Fibroblast of skin of back (primary cell): ENCODE measurements around the gene FGGY.

ENCODE experiments used
- DNase-seq: peaks from one replicate; pipeline ENCODE4 v3.0.0-alpha.2; 2013

Gene FGGY

DNA sequence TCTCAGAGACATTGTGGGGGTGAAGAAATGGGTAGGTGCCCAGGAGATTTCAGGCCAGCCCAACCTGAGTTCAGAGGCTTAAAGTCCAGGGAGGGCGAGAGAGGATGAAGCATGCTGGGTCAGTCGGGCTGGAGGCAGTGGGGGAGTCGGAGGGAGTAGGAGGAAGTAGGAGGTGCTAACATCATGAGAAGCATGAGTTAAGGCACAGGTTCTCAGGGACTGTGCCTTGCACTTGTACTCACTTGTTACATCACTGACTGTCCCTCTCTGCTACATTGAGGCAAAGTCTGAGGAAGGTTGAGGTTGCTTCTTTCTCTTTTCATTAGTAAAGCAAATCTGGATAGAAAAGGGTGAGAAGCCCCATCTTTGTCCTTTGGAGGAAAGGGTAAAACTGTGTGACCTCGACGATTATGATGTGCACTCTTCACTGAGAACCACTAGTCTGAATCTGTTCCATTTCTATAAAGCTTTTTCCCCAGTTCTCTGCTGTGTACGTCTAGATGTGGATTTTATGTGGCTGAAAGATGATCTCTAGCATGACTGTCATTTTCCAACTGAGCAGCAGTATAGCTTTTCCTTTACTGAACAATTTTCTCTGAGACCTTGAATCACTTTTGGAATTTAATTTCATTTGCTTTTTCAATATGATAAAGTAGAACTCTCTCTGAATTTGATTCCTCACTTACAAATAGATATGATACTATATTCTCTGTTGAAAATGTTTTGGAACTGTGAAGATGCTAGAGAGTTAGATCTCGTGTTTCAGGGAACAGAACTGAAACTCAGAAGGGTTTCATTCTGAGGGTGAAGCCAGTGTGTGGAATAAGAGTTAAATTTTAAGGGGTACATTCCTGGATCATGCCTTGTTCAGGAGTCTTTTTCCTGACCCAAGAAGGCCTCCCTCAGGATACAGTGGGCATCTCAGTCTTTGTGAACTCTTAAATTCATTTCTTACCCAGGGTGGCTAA lies 94.6 kb downstream of the FGGY start:
- no peak for DNase-seq

DNA sequence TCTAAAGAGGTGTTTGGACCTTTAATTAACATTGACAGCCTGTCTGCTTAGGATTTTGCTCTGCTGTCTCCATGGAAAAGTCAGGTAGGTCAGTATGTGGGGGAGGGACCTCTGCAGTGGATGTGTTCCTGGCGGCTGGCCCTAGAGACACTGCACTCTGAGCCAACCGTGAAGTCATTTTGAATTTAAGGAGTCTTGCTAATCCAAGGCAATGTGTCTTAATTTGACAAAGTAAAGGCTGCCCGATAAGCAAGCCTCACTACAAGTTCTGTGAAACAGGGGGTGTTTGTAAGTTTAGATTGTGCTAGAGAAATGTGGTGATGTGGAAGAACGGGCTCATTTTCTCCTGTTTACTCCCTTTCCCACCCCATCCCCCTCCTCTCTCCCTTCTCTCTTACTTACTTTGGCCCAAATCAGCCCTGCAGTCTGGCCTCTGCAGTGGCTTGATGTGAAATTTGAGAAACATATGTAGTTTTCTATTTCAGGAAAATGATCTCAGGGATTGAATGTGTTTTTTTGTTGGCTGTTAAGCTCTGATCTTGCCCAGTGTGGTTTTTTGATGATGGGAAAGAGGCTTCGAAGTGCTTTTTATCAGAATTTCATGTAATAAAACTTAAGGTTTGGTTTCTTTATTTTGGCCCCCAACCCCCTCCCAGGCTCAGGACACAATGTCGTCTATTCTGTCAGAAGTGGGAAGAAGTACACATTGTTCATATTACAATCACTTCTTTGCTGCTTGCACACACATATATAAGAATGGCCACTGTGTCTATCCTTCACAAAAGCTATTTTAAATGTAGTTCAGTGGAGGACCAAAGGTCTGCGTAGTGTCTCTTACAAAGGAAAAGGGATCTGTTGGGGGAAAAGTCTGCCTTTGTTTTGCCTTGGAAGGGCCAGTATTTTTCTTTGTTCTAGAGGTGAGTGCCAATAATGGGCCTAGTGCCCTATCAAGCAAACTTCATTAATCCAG lies 96.6 kb downstream of the FGGY start:
- peak; percentile 81 for DNase-seq

DNA sequence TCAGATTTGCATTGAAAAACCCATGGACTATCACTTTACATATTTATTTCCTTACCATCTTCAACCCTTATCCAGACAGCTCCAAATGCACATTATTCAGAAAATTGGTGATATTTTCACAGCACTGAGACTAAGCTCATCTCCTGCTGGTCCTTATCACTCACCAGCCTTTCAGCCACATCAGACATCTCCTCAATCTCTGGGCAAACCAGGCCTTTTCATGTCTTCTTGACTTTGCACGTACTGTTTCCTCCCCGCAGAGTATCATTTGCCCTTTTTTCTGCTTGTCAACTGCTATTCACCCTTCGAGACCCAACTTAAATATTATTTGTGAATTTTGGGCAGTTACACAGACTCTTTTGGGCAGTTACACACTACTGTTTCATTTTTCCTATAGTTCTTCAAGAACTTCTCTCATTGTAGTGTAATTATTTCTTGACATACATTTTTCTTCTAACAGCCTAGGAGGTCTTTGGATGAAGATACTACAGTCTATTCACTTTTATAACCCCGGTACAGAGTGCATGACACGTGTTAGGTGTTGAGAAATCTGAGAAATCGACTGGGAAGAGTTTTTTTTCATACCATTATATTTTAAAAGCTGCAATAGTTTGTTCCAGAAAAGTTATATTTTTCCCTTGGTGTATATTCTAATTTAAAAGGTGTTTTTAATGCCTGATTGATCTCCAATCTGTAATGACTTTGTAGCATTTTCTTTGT lies 98.0 kb downstream of the FGGY start:
- no peak for DNase-seq

DNA sequence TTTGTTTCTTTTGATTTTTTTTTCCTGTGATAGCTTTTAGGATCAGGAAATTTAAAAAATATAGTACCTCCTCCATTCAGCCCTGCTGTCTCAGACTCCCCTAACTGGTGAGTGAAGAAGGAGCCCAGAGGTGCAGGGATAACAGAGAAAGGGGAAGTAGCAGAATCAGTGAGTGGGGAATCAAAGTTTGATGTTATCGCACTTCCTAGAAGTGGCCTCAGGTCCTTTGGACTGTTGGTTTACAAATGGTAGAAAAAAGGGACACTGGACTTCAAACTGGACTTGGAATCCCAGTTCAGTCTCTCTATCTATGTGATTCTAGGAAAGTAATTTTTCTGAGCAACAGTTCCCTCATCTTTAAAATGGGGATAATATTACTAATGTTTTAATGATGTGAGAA lies 99.5 kb downstream of the FGGY start:
- no peak for DNase-seq

- no peak for DNase-seq
Observed at GRCh38 chr1:59397139-59397858, 100.4 kb downstream of the FGGY start.

DNA sequence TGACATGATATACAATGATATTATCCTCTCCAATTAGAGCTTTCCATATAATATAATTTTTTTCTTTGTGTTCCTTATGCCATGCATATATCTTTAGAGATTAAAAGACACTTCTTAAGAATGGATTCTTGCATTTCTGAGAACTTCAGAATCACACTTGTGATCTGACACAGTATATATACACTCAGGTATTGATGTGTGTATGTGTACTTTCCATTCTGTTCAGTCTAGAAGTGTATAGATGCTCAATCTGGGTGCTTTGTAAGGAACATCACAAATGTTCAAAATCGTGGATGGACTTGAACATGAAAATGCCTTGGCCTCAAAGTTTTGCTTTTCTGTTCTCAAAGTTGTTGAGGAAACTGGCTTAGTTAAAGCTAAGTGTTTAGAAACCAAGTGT lies 102.7 kb downstream of the FGGY start:
- no peak for DNase-seq

- no peak for DNase-seq
Observed at GRCh38 chr1:59401581-59401980, 104.7 kb downstream of the FGGY start.

GRCh38 chr1:59404796-59405195 lies 107.9 kb downstream of the FGGY start:
- no peak for DNase-seq

- no peak for DNase-seq
Observed at GRCh38 chr1:59406437-59407164, 109.7 kb downstream of the FGGY start.

DNA sequence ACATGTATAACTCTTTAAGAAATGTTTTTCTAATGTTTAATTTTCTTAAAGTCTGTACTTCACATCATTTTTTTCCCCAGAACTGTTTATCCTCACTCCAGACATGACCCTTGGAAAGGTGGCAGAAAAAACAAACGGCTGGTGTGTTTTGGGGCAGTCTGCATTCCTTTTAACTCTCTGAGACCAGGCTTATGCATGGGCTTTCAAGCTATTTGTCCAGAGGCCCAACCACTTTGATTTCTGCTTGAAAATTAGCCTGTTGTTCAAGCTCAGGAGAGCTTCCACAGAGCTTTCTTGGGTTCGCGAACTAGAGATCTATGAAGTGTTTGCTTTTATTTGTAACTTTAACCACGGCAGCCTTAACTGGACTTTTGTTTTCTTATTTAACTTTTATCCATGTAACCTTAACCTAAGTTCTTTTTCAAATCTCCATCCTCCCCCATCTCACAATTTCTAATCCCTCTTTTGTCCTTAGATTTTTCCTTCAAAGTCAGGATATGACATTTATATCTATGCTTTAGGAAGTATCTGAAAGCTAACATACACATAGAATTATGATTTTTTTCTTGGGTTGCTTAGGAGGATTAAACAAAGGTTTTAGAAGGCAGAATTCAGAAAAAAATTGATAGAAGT lies 111.8 kb downstream of the FGGY start:
- no peak for DNase-seq

DNA sequence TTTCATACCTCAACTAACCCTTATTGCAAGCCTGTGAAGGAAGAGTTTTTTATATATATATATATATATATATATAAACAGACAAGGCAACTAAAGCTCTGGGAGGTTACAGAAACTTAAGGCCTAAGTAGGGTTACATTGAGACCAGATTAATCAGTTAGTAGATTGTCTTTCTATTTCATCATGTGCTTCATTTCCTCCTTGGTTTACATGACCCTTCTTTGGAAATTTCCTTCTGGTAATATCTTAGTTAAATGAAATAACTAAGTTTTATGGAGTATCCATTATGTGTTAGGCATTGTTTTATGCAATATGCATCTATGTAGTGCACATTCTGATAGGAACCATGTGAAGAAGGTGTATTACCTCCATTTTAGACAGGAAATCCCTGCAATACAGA lies 112.7 kb downstream of the FGGY start:
- DNase-seq, result no peak

- DNase-seq, result no peak
Observed at GRCh38 chr1:59409986-59410385, 113.1 kb downstream of the FGGY start.

- no peak for DNase-seq
Observed at GRCh38 chr1:59410457-59410856, 113.6 kb downstream of the FGGY start.

DNA sequence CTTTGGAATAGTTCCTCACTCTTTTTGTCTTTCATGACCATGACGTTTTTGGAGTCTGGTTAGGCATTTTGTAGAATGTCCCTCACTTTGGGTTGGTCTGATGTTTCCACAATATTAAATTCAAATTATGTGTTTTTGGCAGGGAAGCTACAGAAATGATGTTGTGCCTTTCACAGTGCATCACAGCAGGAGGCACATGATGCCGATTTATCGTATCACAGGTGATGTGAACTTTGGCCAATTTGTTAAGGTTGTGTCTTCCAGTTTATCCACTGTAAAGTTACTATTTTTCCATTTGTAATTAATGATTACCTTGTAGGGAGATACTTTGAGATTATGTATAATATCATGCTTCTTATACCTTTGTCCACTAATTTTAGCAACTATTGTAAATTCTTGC lies 114.3 kb downstream of the FGGY start:
- DNase-seq, result no peak

GRCh38 chr1:59412718-59413326 lies 115.9 kb downstream of the FGGY start:
- no peak for DNase-seq

DNA sequence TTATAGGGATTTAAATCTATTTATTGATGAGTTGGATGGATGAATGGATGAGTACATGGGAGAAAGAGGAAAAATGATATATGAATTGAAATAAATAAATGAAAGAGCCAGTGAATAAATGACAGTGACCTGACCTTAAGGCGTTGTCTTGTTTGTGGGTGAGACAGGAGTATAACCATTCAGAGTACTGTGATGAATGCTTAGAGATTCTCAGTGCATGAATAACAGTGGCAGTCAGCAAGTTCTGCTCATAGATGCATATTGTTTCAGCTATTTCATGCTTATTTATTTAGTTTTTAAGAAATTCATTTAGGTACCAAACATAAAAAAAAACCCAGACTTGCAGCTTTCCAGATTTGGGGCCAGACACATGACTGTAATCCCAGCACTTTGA lies 116.4 kb downstream of the FGGY start:
- DNase-seq, result no peak

DNA sequence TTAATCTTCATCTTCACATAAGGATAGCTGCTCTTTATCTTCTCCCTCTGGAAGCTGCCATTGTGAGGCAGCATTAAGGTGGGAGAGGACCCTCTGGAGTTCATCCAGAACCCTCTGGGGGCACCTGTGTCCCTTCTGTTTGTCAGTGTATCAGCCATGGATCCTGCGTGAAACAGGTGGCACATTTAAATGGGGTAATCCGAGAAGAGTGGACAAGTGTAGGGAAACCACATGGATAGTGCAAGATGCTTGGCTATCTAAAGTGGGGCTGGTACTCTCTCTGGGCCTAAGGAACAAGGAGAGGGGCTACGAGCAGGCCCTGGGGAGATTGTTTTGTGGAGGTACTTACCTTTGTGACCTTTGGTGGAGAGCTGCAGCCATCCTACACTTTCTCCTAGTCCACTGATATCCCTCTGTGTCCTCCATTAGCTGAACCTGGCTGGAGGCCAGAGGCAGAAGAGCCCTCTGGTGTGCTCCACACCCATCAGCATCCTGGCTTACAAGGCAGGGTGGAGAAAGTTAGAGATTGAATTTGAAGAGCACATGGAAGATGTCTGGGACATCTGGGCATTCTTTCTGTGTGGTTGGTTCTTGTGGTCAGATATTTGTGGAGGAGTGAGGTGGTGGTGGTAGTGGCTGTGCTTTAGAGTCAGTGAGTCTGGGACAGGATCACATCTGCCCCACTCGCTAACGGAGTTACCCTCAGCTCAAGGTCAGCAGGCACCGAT lies 117.7 kb downstream of the FGGY start:
- DNase-seq, result peak; percentile 22

DNA sequence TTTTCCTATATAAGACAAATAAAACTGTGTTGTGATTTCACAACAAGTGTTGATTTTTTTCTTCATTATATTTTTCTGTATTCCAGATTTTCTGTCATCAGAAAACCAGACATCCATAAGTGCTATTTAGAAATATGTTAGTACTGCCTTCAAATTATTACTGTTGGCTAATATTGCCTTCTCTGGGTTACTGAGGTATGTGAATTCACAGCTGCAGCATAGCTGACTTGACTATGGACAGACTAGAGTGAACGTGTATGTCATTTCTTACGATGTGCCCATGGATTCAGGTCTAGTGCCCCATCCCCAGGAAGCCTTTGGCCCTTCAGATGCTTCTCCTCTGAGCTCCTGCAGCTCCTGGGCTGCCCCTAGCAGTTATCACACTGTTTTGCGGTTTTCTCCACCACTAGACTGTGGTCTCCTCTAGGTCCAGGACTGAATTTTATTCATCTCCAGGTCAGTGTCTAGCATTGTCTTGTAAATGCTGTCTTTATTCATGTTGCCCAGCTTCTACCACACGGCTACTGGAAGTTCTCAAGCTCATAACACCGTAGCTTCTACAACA lies 118.5 kb downstream of the FGGY start:
- DNase-seq, result no peak

GRCh38 chr1:59415881-59416280 lies 119.0 kb downstream of the FGGY start:
- DNase-seq, result peak; percentile 46
